GM23338 (cell line): Measurements from ENCODE around the gene MBD5. TPM values are rescaled to one million over a fixed set of nuclear protein-coding genes. Genes with fewer than 3 reads are reported as not detected.
A peak's percentile ranks its signal among the peaks of the same experiment; 100 is the strongest.

ENCODE experiments used
- ATAC-seq: fragments of 200-7000 bp; cut with Tn5 transposase; 3 replicates; pipeline ENCODE4 v1.9.1; 2020
- DNase-seq: peaks from one replicate; pipeline ENCODE4 v3.0.0-alpha.2; 2015; ENCODE audit warnings: low spot score
- H2AFZ ChIP-seq: fragments of 200-600 bp; sonication (generic); 2 replicates; pipeline ENCODE4 v1.8.0; 2016; ENCODE audit warnings: antibody characterized with exemption, mild to moderate bottlenecking, moderate library complexity
- H3F3A ChIP-seq: fragments of 200-600 bp; sonication (generic); replicated peaks from 2 replicates; pipeline ENCODE4 v1.8.0; 2017; ENCODE audit warnings: antibody characterized with exemption, mixed run types, low read depth
- H3K27ac ChIP-seq: fragments of 200-600 bp; sonication (generic); 2 replicates; pipeline ENCODE4 v1.6.1; 2016; ENCODE audit warnings: low read depth
- H3K27me3 ChIP-seq: fragments of 200-600 bp; sonication (generic); 2 replicates; pipeline ENCODE4 v1.8.0; 2016; ENCODE audit warnings: mild to moderate bottlenecking, mixed run types, moderate library complexity; ENCODE audit not compliant: insufficient read depth
- H3K36me3 ChIP-seq: fragments of 200-600 bp; sonication (generic); 2 replicates; pipeline ENCODE4 v1.8.0; 2016; ENCODE audit warnings: mild to moderate bottlenecking; ENCODE audit not compliant: insufficient read depth
- H3K4me1 ChIP-seq: fragments of 200-600 bp; sonication (generic); 2 replicates; pipeline ENCODE4 v1.8.0; 2016; ENCODE audit warnings: mild to moderate bottlenecking, moderate library complexity; ENCODE audit not compliant: insufficient read depth
- H3K4me2 ChIP-seq: fragments of 200-600 bp; sonication (generic); 2 replicates; pipeline ENCODE4 v1.7.1; 2017; ENCODE audit warnings: mixed run types
- H3K4me3 ChIP-seq: fragments of 200-600 bp; sonication (generic); 2 replicates; pipeline ENCODE4 v1.6.1; 2016; ENCODE audit warnings: mixed run types
- H3K79me2 ChIP-seq: fragments of 200-600 bp; sonication (generic); replicated peaks from 2 replicates; pipeline ENCODE4 v1.8.0; 2017; ENCODE audit warnings: mild to moderate bottlenecking; ENCODE audit not compliant: insufficient read depth
- H3K9me2 ChIP-seq: fragments of 200-600 bp; sonication (generic); 2 replicates; pipeline ENCODE4 v1.8.0; 2017; ENCODE audit not compliant: insufficient read depth
- H4K20me1 ChIP-seq: fragments of 200-600 bp; sonication (generic); replicated peaks from 2 replicates; pipeline ENCODE4 v1.8.0; 2017; ENCODE audit warnings: mild to moderate bottlenecking; ENCODE audit not compliant: insufficient read depth
- H3K27ac Mint-ChIP-seq: 2 replicates; pipeline ENCODE4 v1.8.0; 2020; ENCODE audit warnings: inconsistent platforms, mild to moderate bottlenecking, moderate library complexity, mixed read lengths
- H3K27me3 Mint-ChIP-seq: 3 replicates; pipeline ENCODE4 v1.8.0; 2022; ENCODE audit warnings: low read depth, mild to moderate bottlenecking, moderate library complexity, mixed read lengths, inconsistent platforms; ENCODE audit not compliant: insufficient read depth, poor library complexity
- H3K36me3 Mint-ChIP-seq: 3 replicates; pipeline ENCODE4 v1.8.0; 2021; ENCODE audit warnings: low read depth, mild to moderate bottlenecking, inconsistent platforms, moderate library complexity, mixed read lengths
- H3K4me1 Mint-ChIP-seq: 3 replicates; pipeline ENCODE4 v1.8.0; 2020; ENCODE audit warnings: mild to moderate bottlenecking, inconsistent platforms, mixed read lengths
- H3K4me3 Mint-ChIP-seq: 3 replicates; pipeline ENCODE4 v1.8.0; 2021; ENCODE audit warnings: moderate library complexity, mild to moderate bottlenecking, inconsistent platforms, mixed read lengths
- H3K9me3 Mint-ChIP-seq: 3 replicates; pipeline ENCODE4 v1.8.0; 2020; ENCODE audit warnings: moderate library complexity, mild to moderate bottlenecking, inconsistent platforms, mixed read lengths
- CREB1 ChIP-seq: fragments of 250-450 bp; sonication (Bioruptor Pico); IDR thresholded peaks from 2 replicates; pipeline ENCODE4 v1.5.0; 2020; ENCODE audit warnings: low read depth, mild to moderate bottlenecking, moderate library complexity
- EZH2phosphoT487 ChIP-seq: fragments of 200-600 bp; sonication (generic); IDR thresholded peaks from one replicate; pipeline ENCODE4 v1.8.1; 2018; ENCODE audit warnings: antibody characterized with exemption; ENCODE audit not compliant: unreplicated experiment
- JUNB ChIP-seq: IDR thresholded peaks from one replicate; pipeline ENCODE4 v1.6.1; 2016; ENCODE audit warnings: antibody characterized with exemption; ENCODE audit not compliant: unreplicated experiment
- NANOG ChIP-seq: IDR thresholded peaks from 2 replicates; pipeline ENCODE4 v1.6.1; 2016; ENCODE audit warnings: antibody characterized with exemption, borderline replicate concordance
- POLR2AphosphoS5 ChIP-seq: IDR thresholded peaks from 2 replicates; pipeline ENCODE4 v1.6.1; 2016; ENCODE audit warnings: antibody characterized with exemption, low read depth
- ZNF114 ChIP-seq: fragments of 250-450 bp; sonication (Bioruptor Pico); IDR thresholded peaks from 2 replicates; pipeline ENCODE4 v1.5.0; 2020; ENCODE audit warnings: mild to moderate bottlenecking, moderate library complexity
- polyA plus RNA-seq: library from polyadenylated mRNA; unstranded; fragments of >200 nt; fragmentation: Nextera tagmentation; extraction: Ambion mirVana; gene quantifications from 2 replicates; pipeline ENCODE4 v1.2.1, GENCODE V29; 2016
- total RNA-seq: library from RNA; depleted of rRNA; stranded (reverse); fragments of >200 nt; shearing (Covaris generic); gene quantifications from 2 replicates; pipeline ENCODE4 v1.2.3, GENCODE V29; 2014
- TF ChIP-seq, protein P1 (sequence below): fragments of 250-450 bp; sonication (Bioruptor Pico); IDR thresholded peaks from 2 replicates; pipeline ENCODE4 v1.5.0; 2020; ENCODE audit warnings: mild to moderate bottlenecking, moderate library complexity

Gene MBD5
- total and polyA plus RNA-seq, 2 experiments from 2014 or later: 16.2 to 23.1 TPM

DNA sequence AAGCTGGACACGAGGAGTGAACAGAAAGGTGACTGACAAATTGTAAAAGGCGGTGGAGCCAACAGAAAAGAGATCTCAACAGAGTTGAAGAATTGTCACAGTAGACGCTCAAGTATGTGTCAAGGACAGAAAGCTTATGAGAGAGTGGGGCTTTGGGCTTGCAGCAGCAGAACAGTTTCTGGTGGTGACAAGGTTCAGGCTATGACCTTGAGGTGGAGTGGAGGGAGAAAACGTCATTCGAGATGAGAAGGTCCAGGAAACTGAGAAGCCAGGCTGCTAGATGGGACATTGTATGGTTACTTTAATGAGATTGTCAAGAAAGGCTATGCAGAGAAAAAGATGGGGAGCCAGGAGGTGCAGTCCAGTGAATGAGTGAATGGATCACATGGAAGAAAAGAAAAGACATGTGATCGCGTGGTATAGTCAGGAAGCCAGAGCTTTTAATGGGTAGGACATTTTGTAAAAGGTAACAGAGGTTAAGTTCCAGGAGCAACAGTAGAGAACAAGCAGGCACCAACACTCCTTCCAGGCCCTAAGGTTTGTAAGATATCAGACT is 532.5 kb downstream of the MBD5 start (continued):
- TF ChIP-seq, protein P1, sequence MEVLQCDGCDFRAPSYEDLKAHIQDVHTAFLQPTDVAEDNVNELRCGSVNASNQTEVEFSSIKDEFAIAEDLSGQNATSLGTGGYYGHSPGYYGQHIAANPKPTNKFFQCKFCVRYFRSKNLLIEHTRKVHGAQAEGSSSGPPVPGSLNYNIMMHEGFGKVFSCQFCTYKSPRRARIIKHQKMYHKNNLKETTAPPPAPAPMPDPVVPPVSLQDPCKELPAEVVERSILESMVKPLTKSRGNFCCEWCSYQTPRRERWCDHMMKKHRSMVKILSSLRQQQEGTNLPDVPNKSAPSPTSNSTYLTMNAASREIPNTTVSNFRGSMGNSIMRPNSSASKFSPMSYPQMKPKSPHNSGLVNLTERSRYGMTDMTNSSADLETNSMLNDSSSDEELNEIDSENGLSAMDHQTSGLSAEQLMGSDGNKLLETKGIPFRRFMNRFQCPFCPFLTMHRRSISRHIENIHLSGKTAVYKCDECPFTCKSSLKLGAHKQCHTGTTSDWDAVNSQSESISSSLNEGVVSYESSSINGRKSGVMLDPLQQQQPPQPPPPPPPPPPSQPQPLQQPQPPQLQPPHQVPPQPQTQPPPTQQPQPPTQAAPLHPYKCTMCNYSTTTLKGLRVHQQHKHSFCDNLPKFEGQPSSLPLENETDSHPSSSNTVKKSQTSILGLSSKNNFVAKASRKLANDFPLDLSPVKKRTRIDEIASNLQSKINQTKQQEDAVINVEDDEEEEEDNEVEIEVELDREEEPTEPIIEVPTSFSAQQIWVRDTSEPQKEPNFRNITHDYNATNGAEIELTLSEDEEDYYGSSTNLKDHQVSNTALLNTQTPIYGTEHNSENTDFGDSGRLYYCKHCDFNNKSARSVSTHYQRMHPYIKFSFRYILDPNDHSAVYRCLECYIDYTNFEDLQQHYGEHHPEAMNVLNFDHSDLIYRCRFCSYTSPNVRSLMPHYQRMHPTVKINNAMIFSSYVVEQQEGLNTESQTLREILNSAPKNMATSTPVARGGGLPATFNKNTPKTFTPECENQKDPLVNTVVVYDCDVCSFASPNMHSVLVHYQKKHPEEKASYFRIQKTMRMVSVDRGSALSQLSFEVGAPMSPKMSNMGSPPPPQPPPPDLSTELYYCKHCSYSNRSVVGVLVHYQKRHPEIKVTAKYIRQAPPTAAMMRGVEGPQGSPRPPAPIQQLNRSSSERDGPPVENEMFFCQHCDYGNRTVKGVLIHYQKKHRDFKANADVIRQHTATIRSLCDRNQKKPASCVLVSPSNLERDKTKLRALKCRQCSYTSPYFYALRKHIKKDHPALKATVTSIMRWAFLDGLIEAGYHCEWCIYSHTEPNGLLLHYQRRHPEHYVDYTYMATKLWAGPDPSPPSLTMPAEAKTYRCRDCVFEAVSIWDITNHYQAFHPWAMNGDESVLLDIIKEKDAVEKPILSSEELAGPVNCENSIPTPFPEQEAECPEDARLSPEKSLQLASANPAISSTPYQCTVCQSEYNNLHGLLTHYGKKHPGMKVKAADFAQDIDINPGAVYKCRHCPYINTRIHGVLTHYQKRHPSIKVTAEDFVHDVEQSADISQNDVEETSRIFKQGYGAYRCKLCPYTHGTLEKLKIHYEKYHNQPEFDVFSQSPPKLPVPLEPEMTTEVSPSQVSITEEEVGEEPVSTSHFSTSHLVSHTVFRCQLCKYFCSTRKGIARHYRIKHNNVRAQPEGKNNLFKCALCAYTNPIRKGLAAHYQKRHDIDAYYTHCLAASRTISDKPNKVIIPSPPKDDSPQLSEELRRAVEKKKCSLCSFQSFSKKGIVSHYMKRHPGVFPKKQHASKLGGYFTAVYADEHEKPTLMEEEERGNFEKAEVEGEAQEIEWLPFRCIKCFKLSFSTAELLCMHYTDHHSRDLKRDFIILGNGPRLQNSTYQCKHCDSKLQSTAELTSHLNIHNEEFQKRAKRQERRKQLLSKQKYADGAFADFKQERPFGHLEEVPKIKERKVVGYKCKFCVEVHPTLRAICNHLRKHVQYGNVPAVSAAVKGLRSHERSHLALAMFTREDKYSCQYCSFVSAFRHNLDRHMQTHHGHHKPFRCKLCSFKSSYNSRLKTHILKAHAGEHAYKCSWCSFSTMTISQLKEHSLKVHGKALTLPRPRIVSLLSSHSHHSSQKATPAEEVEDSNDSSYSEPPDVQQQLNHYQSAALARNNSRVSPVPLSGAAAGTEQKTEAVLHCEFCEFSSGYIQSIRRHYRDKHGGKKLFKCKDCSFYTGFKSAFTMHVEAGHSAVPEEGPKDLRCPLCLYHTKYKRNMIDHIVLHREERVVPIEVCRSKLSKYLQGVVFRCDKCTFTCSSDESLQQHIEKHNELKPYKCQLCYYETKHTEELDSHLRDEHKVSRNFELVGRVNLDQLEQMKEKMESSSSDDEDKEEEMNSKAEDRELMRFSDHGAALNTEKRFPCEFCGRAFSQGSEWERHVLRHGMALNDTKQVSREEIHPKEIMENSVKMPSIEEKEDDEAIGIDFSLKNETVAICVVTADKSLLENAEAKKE (CRISPR knock-in tag): no peak
- TF ChIP-seq EZH2phosphoT487: no peak
- TF ChIP-seq JUNB: no peak
- TF ChIP-seq NANOG: no peak
- TF ChIP-seq ZNF114 (CRISPR knock-in tag): no peak

DNA sequence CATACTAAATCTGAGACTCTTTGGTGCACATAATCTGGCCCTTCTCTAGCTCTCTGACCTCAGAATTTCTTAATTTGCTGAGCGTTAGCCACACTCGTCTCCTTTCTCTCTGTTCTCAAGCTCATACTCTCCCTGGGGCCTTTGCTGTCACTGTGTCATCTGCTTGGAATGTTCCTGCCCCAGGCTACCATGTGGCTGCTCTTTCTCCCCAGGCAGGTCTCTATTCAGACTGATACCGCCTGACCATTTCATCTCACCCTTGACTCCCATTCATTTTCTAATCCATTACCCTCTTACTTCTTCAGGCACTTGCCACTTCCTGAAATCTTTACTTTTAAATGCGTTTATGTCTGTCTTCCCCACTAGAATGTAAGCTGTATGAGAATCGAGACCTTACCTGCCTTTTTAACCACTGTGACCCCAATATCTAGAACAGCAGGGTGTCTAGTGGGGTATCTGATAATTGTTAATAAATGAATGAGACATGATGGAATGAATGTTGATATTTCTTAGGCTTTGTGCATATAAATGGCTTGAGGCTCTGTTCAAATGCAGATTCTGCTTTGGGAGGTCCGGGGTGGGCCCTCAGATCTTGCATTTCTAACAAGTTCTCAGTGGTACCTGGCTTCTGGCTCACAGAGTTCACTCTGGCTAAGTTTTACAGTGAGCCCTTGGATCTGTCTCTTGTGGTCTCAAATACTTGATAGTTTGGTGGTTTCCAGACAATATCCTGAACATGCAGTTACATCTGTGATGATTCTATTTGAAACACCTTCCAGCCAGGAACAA is 533.8 kb downstream of the MBD5 start:
- H3K4me1 Mint-ChIP-seq: peaks cover 11% of the 10 kb centered on the region
- ATAC-seq: peak; percentile 97
- TF ChIP-seq CREB1 (CRISPR knock-in tag) (no peak), ZNF114 (CRISPR knock-in tag) (no peak), POLR2AphosphoS5 (no peak; the same call in 1 of the 2 replicates), NANOG (peak; percentile 39; the same call in 1 of the 2 replicates)
- TF ChIP-seq, protein P1 (CRISPR knock-in tag): peak; percentile 67

More for the DNA sequence above, 533.8 kb downstream of the MBD5 start:
- Histone ChIP-seq H3K4me3 (peak overlapping the region; percentile 4; the same call in 1 of the 2 replicates), H3K27ac (0 out of 2 replicates have a peak overlapping the region, but pooled peaks have one; percentile 9), H4K20me1 (no peaks in the 10 kb centered on the region), H2AFZ (no peak overlapping the region), H3K79me2 (no peaks in the 10 kb centered on the region), H3K4me2 (peak overlapping the region; percentile 37), H3F3A (no peaks in the 10 kb centered on the region), H3K4me1 (peaks cover 30% of the 10 kb centered on the region), H3K27me3 (no peaks in the 10 kb centered on the region), H3K9me2 (peaks cover 17% of the 10 kb centered on the region), H3K36me3 (no peaks in the 10 kb centered on the region)
- Mint-ChIP-seq H3K9me3 (peaks cover 12% of the 10 kb centered on the region), H3K36me3 (no peaks in the 10 kb centered on the region; the same call in 2 of the 3 replicates), H3K27me3 (peaks cover 2% of the 10 kb centered on the region), H3K27ac (no peak overlapping the region), H3K4me3 (no peak overlapping the region)
- peak; percentile 80 for DNase-seq
